ENCODE data around the gene GRIN3B.
"Not testable (repeated sequence)": the region's sequence is repeated elsewhere in the genome, so short reads cannot be mapped to it uniquely, and the experiment has no call there.

The GRIN3B gene

DNA sequence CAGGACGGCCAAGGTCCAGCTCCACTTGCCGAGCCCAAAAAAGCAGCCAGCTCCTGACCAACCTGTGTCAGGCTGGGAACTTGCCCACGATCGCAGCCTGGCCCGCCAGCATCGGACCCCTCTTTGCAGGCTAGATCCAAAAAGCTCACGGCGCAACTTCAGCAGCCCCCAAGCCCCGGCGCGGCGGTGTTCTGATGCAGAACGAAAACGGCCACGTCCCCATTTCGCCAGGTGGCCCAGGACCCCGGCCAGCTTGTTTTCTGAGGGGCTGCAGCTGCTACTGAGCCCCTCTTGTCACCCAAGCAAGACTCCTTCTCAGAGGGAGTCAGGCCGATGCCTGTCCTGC is 19.4 kb downstream of the GRIN3B start:
- no peak for DNase-seq (ENCODE audit: low read depth in 2 of 2)

- DNase-seq (ENCODE audit: low read depth in 2 of 2) = no peak
Observed at GRCh38 chr19:1019980-1020867, 20.0 kb downstream of the GRIN3B start.

DNA sequence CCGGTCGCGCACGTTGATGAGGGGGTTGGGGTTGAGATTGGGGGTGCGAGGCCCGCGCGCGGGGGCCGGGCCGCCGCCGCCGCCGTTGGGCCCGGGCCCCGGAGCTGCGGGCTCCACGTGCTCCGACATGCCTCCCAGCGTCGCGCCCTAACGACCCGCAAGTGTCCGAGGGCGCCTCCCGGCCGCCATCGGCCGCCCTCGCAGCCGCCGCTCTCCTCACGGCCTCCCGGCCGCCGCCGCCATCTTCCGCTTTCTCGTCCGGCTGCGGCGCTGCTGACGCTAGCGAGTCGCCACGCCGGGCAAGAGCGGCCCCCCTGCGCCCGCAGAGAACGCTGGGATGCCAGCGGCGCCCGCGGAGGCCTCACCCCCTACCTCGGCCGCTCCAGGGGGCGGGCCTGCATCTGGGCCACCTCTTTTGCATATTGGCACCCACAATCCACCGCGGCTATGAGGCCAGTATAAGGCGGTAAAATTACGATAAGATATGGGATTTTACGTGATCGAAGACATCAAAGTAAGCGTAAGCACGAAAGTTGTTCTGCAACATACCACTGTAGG is 20.7 kb downstream of the GRIN3B start, which contains the start of gene TMEM259:
Gene TMEM259 (minus strand): TSS at position 256 of the 558 bp plus-strand sequence. CDS start 127 bp downstream, at position 129.
- DNase-seq (ENCODE audit: low read depth in 2 of 2) = peak; percentile 94 to 97

GRCh38 chr19:1023883-1024188 is 23.6 kb downstream of the GRIN3B start:
- DNase-seq (ENCODE audit: low read depth in 2 of 2) = not testable (repeated sequence)

DNA sequence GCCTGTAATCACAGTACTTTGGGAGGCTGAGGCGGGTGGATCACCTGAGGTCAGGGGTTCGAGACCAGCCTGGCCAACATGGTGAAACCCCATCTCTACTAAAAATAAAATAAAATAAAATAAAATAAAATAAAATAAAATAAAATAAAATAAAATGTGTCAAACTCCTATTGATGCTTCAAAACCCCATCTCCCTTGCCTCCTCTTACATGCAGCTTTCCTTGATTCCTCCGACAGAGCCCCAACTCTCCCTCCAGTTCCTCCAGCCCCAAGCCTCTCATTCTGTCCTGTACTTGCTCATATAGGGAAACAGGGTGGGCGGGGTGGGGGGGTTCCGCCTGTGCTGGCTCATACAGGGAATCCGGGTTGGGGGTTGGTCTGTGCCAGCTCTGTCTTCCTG is 24.9 kb downstream of the GRIN3B start:
- DNase-seq (ENCODE audit: low read depth in 2 of 2) = not testable (repeated sequence)

- peak in 1 of 2 donors; percentile 42 for DNase-seq (ENCODE audit: low read depth in 2 of 2)
Observed at GRCh38 chr19:1025960-1026782, 26.0 kb downstream of the GRIN3B start, which contains the start of gene CNN2. Gene CNN2, plus strand, starts transcription at chr19:1026608. Its CDS starts 54 bp downstream, at chr19:1026662.

GRCh38 chr19:1026783-1027649 is 26.8 kb downstream of the GRIN3B start:
- no peak for DNase-seq (ENCODE audit: low read depth in 2 of 2)

GRCh38 chr19:1027650-1028061 is 27.4 kb downstream of the GRIN3B start:
- no peak for DNase-seq (ENCODE audit: low read depth in 2 of 2)

GRCh38 chr19:1028062-1028926 is 28.1 kb downstream of the GRIN3B start:
- DNase-seq (ENCODE audit: low read depth in 2 of 2) = peak in 1 of 2 donors; percentile 25

DNA sequence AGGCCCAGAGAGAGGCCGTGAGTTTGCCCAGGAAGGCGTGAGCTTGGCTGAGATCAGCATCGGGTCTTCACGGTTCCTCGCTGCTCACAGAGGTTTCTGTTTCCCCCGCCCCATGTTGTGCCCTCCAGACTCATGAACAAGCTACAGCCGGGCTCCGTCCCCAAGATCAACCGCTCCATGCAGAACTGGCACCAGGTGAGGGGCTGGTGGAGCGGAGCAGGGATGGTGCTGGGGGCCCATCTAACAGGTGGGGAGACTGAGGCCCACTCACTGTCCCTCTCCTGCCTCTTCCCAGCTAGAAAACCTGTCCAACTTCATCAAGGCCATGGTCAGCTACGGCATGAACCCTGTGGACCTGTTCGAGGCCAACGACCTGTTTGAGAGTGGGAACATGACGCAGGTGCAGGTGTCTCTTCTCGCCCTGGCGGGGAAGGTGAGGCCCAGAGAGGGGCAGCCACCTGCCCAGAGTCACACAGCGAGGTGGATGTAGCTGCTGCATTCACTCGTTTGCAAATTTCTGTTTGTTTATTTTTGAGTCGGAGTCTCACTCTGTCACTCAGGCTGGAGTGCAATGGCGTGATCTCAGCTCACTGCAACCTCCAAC is 32.1 kb downstream of the GRIN3B start:
- DNase-seq (ENCODE audit: low read depth in 2 of 2) = no peak

- DNase-seq (ENCODE audit: low read depth in 2 of 2) = no peak
Observed at GRCh38 chr19:1035998-1036621, 35.9 kb downstream of the GRIN3B start.

DNA sequence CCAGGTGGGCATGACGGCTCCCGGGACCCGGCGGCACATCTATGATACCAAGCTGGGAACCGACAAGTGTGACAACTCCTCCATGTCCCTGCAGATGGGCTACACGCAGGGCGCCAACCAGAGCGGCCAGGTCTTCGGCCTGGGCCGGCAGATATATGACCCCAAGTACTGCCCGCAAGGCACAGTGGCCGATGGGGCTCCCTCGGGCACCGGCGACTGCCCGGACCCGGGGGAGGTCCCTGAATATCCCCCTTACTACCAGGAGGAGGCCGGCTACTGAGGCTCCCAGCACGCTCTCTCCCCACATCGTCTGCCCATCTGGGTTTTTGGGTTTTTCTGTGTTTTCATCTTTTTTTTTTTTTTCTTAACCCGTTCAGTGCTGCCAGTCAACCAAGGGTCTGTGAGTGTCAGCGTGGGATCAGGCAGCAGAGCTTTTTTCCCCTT is 37.4 kb downstream of the GRIN3B start:
- no peak for DNase-seq (ENCODE audit: low read depth in 2 of 2)

GRCh38 chr19:1038978-1039645 is 38.9 kb downstream of the GRIN3B start:
- DNase-seq (ENCODE audit: low read depth in 2 of 2) = no peak

- peak; percentile 97 to 98 for DNase-seq (ENCODE audit: low read depth in 2 of 2)
Observed at GRCh38 chr19:1039646-1040475, 39.6 kb downstream of the GRIN3B start, which contains the start of gene ABCA7. Gene ABCA7, plus strand, starts transcription at chr19:1040107. Its CDS starts 1,255 bp downstream, at chr19:1041362.

DNA sequence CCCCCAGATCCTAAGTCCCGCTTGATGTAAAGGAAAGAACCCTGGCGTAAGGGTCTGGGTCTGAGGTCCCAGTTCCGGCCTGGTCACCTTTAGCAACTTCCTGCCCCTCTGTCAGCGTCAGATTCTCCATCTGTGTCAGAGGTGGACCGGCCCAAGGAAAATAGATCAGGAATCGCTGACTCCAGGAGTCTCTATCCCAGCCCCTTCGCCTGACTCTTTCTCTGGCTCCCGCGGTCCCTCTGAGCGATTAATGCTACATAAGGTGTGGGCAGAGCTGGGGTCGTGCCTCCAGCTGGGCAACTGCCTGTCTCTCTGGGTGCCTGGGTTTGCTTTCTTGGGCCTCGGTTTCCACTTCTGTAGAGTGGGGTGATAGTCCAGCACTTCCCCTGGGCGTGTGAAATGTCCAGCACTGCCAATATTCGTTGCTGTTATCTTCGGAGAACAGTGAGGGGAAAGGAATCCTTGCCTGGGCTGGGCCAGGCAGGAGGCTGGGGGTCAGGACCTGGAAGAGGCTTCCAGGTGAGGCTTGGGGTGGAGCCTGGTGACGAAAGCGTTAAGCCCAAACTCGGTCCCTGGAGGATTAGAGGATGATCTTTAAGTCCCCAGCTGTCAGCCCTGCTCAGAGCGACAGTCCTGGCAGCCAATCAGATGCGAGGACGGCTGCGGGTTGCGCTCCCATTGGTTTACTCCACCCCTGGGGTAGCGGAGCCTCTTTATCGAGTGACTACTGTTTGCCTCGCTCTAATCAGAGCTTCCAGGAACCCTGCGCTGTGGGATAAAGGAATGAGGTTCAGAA is 40.5 kb downstream of the GRIN3B start:
- peak; percentile 78 to 87 for DNase-seq (ENCODE audit: low read depth in 2 of 2)

- no peak for DNase-seq (ENCODE audit: low read depth in 2 of 2)
Observed at GRCh38 chr19:1041272-1041834, 41.1 kb downstream of the GRIN3B start.
